Transverse colon (tissue), 4 donors: ENCODE results near the gene ADIPOR2.

Source experiments
- CTCF ChIP-seq, 5 experiments: fragments of 200-600 bp in 3 of 5; fragments of 450-650 bp in 2 of 5; sonication (generic) in 3 of 5; IDR thresholded peaks; 1 replicate in 2 of 5; 2 replicates in 3 of 5; pipeline ENCODE4 v1.5.1; 2016 to 2017; ENCODE audit warnings: antibody characterized with exemption in 5 of 5, inconsistent platforms in 3 of 5, mild to moderate bottlenecking in 2 of 5, moderate library complexity in 1 of 5
- POLR2AphosphoS5 ChIP-seq, 3 donors: sonication (generic); formaldehyde crosslinking; IDR thresholded peaks; one replicate each; pipeline ENCODE4 v1.6.1; 2016; ENCODE audit warnings: antibody characterized with exemption in 3 of 3

DNA sequence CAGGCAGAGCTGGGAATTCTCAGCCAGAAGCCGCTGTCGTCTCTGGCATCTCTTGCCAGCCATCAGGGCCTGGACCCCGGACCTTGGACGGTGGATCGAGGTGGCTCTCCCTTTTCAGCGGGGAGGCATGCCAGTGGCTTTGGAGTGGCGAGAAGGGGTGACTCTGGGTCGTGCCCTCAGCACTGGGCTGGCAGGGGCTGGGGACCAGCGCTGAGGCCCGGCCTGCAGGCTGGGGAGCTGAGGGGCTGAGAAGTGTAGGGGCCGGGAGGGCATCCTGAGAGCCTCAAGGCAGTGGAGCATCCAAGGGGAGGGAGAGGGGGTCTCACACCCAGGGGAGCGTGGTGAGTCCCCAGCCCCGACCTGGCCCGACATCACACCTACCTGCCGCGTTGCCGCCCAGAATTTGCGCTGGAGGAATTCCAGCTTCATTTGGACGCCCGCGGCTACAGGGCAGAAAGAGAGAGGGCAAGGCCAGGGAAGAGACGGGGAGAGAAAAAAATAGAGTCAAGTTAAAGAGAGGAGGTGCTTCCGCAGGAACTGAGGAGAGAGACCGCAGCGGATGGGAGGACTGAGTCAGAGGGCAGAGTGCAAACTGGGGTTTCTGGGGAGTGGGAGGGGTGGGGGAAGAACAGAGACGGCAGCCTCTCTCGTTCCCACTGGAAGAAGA is 120.5 kb downstream of the ADIPOR2 start:
- TF ChIP-seq CTCF (IDR thresholded peaks at IDR 0.05) (no peak), POLR2AphosphoS5 (IDR thresholded peaks at IDR 0.05) (no peak)
